Loucy (cell line): Measurements from ENCODE around the gene AMN.

ENCODE experiments used
- H2AFZ ChIP-seq: fragments of 200-600 bp; sonication (generic); 2 replicates; pipeline ENCODE4 v1.6.0; 2016; ENCODE audit warnings: antibody characterized with exemption, mild to moderate bottlenecking, low read length, moderate library complexity
- H3F3A ChIP-seq: fragments of 200-600 bp; 2 replicates; pipeline ENCODE4 v1.6.0; 2016; ENCODE audit warnings: antibody characterized with exemption, low read depth, mild to moderate bottlenecking
- H3K27me3 ChIP-seq: fragments of 200-600 bp; sonication (generic); 2 replicates; pipeline ENCODE4 v1.6.1; 2014; ENCODE audit warnings: low read length, mild to moderate bottlenecking; ENCODE audit not compliant: insufficient read depth, poor library complexity, severe bottlenecking
- H3K36me3 ChIP-seq: fragments of 200-600 bp; sonication (generic); 2 replicates; pipeline ENCODE4 v1.6.1; 2016; ENCODE audit warnings: low read length; ENCODE audit not compliant: insufficient read depth
- H3K4me1 ChIP-seq: fragments of 200-600 bp; sonication (generic); 2 replicates; pipeline ENCODE4 v1.5.1; 2014; ENCODE audit warnings: low read length, mild to moderate bottlenecking; ENCODE audit not compliant: insufficient read depth, poor library complexity, severe bottlenecking
- H3K4me2 ChIP-seq: fragments of 200-600 bp; sonication (generic); 2 replicates; pipeline ENCODE4 v1.6.0; 2014; ENCODE audit warnings: antibody characterized with exemption, low read length, low read depth, mild to moderate bottlenecking; ENCODE audit not compliant: poor library complexity, severe bottlenecking
- H3K4me3 ChIP-seq: fragments of 200-600 bp; sonication (generic); 2 replicates; pipeline ENCODE4 v1.5.1; 2014; ENCODE audit warnings: low read length, mild to moderate bottlenecking, mixed read lengths; ENCODE audit not compliant: poor library complexity, severe bottlenecking
- H3K79me2 ChIP-seq: fragments of 200-600 bp; sonication (generic); 2 replicates; pipeline ENCODE4 v1.6.1; 2014; ENCODE audit warnings: low read length; ENCODE audit not compliant: insufficient read depth
- H3K9ac ChIP-seq: fragments of 200-600 bp; sonication (generic); 2 replicates; pipeline ENCODE4 v1.6.0; 2014; ENCODE audit warnings: mild to moderate bottlenecking, low read depth, low read length, moderate library complexity; ENCODE audit not compliant: poor library complexity, severe bottlenecking
- H3K9me2 ChIP-seq: fragments of 200-600 bp; sonication (generic); replicated peaks from 2 replicates; pipeline ENCODE4 v1.6.1; 2016; ENCODE audit warnings: low read depth, low read length, mixed read lengths
- H3K9me3 ChIP-seq: fragments of 200-600 bp; sonication (generic); 2 replicates; pipeline ENCODE4 v1.6.1; 2014; ENCODE audit warnings: mild to moderate bottlenecking, antibody characterized with exemption, low read length, low read depth; ENCODE audit not compliant: insufficient read depth
- H4K20me1 ChIP-seq: fragments of 200-600 bp; sonication (generic); 2 replicates; pipeline ENCODE4 v1.6.0; 2014; ENCODE audit warnings: antibody characterized with exemption, low read length, mild to moderate bottlenecking; ENCODE audit not compliant: insufficient read depth, poor library complexity, severe bottlenecking
- CTCF ChIP-seq: fragments of 200-600 bp; sonication (generic); conservative IDR thresholded peaks from 2 replicates; pipeline ENCODE4 v1.5.1; 2014; ENCODE audit warnings: mild to moderate bottlenecking, antibody characterized with exemption, low read length
- EZH2phosphoT487 ChIP-seq: fragments of 200-600 bp; IDR thresholded peaks from 2 replicates; pipeline ENCODE4 v1.6.1; 2018; ENCODE audit warnings: antibody characterized with exemption, mild to moderate bottlenecking, moderate library complexity, borderline replicate concordance

AMN gene

GRCh38 chr14:102955636-102956408 is 33.4 kb downstream of the AMN start:
- Histone ChIP-seq H3K9me3 (no peaks in the 10 kb centered on the region), H3K4me2 (no peak overlapping the region), H3K36me3 (no peaks in the 10 kb centered on the region), H3K27me3 (no peaks in the 10 kb centered on the region), H4K20me1 (no peaks in the 10 kb centered on the region), H3K79me2 (no peaks in the 10 kb centered on the region), H3K9me2 (no peaks in the 10 kb centered on the region), H2AFZ (no peak overlapping the region), H3K4me1 (no peaks in the 10 kb centered on the region), H3F3A (no peaks in the 10 kb centered on the region), H3K4me3 (no peak overlapping the region), H3K9ac (no peak overlapping the region)
- TF ChIP-seq CTCF = no peak

GRCh38 chr14:102957222-102957621 is 34.8 kb downstream of the AMN start:
- Histone ChIP-seq H3K4me1 (no peaks in the 10 kb centered on the region), H3K9me2 (no peaks in the 10 kb centered on the region), H3K4me2 (no peak overlapping the region), H3K27me3 (no peaks in the 10 kb centered on the region), H3K9ac (no peak overlapping the region), H2AFZ (no peak overlapping the region), H3K9me3 (no peaks in the 10 kb centered on the region), H3F3A (no peaks in the 10 kb centered on the region), H3K4me3 (no peak overlapping the region), H3K79me2 (no peaks in the 10 kb centered on the region), H3K36me3 (no peaks in the 10 kb centered on the region), H4K20me1 (no peaks in the 10 kb centered on the region)
- TF ChIP-seq CTCF = no peak
- TF ChIP-seq EZH2phosphoT487 = no peak

- no peak overlapping the region for H3K4me3 ChIP-seq
- H3K27me3 ChIP-seq = no peaks in the 10 kb centered on the region
- H3K9me3 ChIP-seq = no peaks in the 10 kb centered on the region
- H3K4me2 ChIP-seq = no peak overlapping the region
- H3F3A ChIP-seq = no peaks in the 10 kb centered on the region
- no peaks in the 10 kb centered on the region for H3K4me1 ChIP-seq
- H3K36me3 ChIP-seq = no peaks in the 10 kb centered on the region
- no peaks in the 10 kb centered on the region for H3K79me2 ChIP-seq
- no peaks in the 10 kb centered on the region for H4K20me1 ChIP-seq
- no peak overlapping the region for H3K9ac ChIP-seq
- H3K9me2 ChIP-seq = no peaks in the 10 kb centered on the region
- H2AFZ ChIP-seq = no peak overlapping the region
- TF ChIP-seq EZH2phosphoT487 (no peak), CTCF (no peak)
Observed at GRCh38 chr14:102958461-102958860, 36.0 kb downstream of the AMN start.
